ENCODE data around the gene ADAMTSL3. TPM values are rescaled to one million over a fixed set of nuclear protein-coding genes. Genes with fewer than 3 reads are reported as not detected.
"Not testable (repeated sequence)": the region's sequence is repeated elsewhere in the genome, so short reads cannot be mapped to it uniquely, and the experiment has no call there.

ADAMTSL3 gene
- total RNA-seq, 1 experiment from 2014 or later, result 0.23 TPM

DNA sequence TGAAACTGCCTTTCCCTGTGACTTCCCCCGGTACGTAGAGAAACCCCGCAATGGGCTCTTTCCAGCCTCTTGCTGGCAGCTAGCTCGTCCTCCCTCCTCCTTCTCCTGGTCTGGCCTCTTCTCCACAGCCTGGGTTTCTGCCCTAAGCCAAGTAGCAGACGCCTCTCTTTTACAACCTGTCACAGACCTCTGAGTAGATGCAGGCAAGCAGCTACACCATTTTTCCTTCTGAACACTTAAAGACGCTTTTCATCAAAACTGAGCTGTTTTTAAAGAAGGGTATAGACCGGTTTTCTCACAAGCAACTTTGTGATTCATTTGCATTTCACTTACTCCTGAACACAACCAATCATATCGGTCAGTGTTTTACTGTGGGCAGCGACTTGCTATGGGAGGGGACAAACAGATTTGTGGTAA, 32.0 kb downstream of the ADAMTSL3 start:
- no peak overlapping the region for H3K4me3 ChIP-seq
- DNase-seq, result no peak
- H3K36me3 ChIP-seq, result no peaks in the 10 kb centered on the region

DNA sequence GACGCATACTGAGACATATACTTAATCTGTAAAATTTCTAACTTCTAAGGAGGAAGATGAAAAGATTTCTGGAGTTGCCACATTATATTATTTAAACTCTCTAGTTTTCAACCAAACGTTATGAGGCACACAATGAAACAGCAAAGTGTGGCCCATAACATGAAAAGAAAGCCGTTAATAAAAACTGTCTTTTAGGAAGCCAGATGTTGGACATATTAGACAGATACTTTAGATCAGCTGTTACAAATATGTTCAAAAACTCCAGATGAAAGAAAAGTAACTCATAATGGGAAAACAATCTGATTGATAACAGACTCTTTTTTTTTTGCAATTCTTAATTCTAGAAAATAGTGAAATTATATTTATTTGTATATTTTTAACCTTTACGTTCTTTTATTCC, 34.3 kb downstream of the ADAMTSL3 start:
- H3K4me3 ChIP-seq, result no peak overlapping the region
- H3K9me3 ChIP-seq, result no peaks in the 10 kb centered on the region
- DNase-seq, result no peak

More for the DNA sequence above, 32.0 kb downstream of the ADAMTSL3 start:
- H3K9me3 ChIP-seq, result no peaks in the 10 kb centered on the region
- peaks cover 11% of the 10 kb centered on the region for H3K27me3 ChIP-seq

DNA sequence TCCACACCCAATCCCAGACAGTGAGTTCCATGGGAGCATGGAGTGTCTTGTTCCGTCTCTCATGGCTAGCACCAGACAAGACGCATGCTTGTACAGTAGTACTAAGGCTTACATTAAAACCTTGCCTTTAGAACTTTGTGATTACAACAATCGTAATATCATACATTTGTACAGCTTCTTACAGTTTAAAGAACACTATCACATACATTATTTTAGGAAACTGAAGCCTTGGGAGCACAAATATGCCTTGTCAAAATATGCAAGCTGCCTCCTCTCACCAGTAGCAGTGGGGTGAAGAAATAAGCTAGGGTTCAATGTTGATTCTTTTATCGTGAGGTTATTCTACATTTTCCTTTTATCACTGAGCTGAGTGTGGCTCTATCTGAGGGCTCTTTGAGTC, 36.8 kb downstream of the ADAMTSL3 start:
- no peaks in the 10 kb centered on the region for H3K9me3 ChIP-seq
- H3K4me3 ChIP-seq, result no peak overlapping the region
- H3K27me3 ChIP-seq, result peaks cover 9% of the 10 kb centered on the region
- H3K36me3 ChIP-seq, result no peaks in the 10 kb centered on the region
- DNase-seq, result no peak

More for the DNA sequence above, 34.3 kb downstream of the ADAMTSL3 start:
- peaks cover 9% of the 10 kb centered on the region for H3K27me3 ChIP-seq
- H3K36me3 ChIP-seq, result no peaks in the 10 kb centered on the region

DNA sequence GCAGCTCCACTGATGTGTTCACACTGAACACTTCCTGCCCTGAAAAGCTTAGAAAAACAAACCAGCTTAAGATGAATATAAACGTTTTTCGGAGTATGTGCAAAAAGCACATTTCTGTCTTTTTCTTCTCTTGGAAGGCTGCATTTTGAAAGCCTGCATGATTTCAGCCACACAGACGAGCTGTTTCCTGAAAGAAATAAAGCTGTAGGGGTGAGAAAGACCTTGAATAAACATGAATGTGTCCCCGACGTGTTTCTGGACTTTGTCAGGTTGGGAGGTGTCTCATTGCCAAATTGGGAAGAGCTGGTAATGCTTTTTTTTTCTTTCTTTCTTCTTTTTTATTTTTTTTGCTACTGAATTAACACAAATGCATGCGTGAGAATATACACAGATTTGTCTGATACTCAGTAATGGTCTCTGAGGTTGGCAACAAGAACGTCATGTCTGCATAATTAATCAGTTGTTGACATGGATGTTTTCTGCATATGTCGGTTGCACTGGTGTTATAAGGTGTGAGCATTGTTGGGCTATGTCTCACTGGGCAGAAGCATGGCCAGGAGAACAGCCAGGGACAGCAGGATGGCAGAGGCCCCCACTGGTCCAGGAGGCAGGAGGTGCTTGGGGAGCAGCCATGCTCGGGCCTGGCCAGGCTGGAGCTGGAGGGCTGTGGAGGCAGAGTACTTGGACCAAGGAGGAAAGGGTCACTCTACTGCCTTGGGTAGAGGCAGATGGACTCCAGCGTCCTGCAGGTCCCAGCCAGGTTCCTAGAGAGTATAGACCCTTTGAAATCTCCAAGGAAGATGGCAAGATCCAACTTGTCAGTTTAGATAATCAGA, 39.0 kb downstream of the ADAMTSL3 start:
- DNase-seq, result no peak
- Histone ChIP-seq H3K27me3 (peaks cover 7% of the 10 kb centered on the region), H3K4me3 (no peak overlapping the region), H3K36me3 (no peaks in the 10 kb centered on the region), H3K9me3 (no peaks in the 10 kb centered on the region)

DNA sequence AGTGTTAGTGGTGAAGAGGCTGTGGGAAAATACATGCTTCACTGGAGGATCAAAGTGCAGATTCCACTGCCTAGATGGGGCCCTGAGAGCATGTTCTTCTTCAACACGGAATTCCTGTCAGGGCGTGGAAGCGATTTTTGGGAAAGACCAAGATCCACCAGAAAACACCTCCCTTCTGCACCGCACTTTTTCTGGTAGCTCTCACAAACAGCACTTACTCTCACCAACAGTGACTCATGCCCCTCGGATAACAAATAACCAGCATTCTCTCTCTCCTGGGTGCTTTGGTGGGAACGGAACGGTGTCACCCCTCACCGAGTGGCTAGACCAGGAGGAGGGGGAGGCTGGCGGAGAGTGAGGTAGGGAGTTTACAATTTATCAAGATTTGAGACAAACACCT, 40.1 kb downstream of the ADAMTSL3 start:
- Histone ChIP-seq H3K9me3 (no peaks in the 10 kb centered on the region), H3K36me3 (no peaks in the 10 kb centered on the region), H3K27me3 (peaks cover 7% of the 10 kb centered on the region), H3K4me3 (no peak overlapping the region)
- DNase-seq, result peak; percentile 27

DNA sequence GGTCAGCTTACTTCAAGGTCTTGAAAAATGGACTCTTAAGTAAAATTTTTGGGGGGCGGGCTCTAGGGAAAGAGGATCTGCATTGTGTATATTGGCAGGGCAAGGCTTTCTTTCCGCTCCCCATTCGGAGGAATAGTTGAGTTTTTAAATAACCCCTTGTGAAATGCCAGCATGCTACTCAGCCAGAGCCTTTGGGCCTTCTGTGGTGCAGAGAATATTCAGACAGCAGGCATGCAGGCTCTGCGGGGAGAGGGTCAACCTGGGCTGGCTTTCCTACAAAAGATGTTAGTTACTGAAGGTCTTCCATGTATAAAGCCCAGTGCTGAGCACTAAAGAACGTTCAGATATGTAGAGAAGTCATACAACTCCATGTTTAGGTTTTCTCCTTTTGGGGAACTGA, 40.6 kb downstream of the ADAMTSL3 start:
- DNase-seq, result no peak
- Histone ChIP-seq H3K36me3 (no peaks in the 10 kb centered on the region), H3K27me3 (peaks cover 7% of the 10 kb centered on the region)

DNA sequence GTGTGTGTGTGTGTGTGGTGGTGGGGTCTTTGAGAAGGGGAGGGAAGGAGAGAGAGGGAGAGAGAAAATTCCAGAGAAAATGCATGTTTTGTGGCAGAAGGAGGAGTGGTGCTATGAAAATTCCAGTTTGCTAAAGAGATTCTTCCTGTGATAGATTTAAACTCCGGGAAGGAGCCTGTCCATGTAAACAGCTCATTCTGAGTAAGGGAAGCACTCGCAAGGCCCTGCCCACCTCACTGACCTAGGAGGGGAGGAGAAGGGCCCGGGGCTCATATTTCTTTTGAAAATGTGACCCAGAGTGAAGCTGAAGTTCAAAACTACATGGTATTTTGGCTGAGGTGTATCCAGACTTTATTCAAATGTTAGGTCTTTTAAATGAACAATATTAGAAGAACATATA, 41.3 kb downstream of the ADAMTSL3 start:
- Histone ChIP-seq H3K9me3 (no peaks in the 10 kb centered on the region; the same call in 1 of the 2 replicates), H3K27me3 (peaks cover 5% of the 10 kb centered on the region), H3K36me3 (no peaks in the 10 kb centered on the region), H3K4me3 (no peak overlapping the region)
- no peak for DNase-seq

More for the DNA sequence above, 40.6 kb downstream of the ADAMTSL3 start:
- no peaks in the 10 kb centered on the region; the same call in 1 of the 2 replicates for H3K9me3 ChIP-seq
- no peak overlapping the region for H3K4me3 ChIP-seq

DNA sequence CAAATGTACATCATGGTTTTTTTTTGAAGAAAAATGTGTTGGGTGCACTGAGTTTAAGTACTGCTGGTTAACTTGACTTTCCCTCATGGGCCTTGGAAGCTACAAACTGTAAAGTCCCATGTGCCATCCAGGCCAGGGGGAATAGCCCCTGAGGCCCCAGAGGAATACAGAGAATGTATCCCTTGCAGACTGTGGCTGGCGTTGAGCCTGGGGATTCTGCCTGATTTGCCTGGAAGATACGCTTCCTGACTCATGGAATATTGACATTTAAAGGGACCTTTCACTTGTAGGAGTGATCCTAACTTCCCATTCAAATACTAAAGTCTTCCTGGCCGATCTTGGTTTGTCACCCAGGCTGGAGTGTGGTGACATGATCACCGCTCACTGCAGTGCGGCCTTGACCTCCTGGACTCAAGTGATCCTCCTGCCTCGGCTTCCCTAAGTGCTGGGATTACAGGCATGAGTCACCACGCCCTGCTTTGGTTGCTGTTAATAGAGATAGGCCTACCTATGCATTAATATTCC, 42.0 kb downstream of the ADAMTSL3 start:
- no peaks in the 10 kb centered on the region for H3K36me3 ChIP-seq
- H3K4me3 ChIP-seq, result no peak overlapping the region
- no peak for DNase-seq
- no peaks in the 10 kb centered on the region; the same call in 1 of the 2 replicates for H3K9me3 ChIP-seq
- no peaks in the 10 kb centered on the region for H3K27me3 ChIP-seq

DNA sequence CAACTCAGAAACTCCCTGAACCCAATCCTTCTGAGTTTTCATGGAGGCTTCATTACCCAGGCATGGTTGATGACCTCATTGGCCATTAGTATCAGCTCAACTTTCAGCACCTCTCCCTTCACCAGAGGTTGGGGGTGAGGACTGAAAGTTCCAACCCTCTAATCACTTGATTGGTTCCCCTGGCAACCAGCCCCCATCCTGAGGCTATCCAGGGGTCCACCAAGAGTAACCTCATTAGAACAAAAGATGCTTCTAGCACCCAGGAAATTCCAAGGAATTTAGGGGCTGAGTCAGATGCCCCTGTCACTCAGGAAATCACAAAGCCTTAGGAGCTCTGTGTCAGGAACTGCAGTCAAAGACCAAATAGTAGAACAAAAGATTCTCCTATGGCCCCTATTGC, 43.8 kb downstream of the ADAMTSL3 start:
- H3K4me3 ChIP-seq, result no peak overlapping the region
- DNase-seq, result no peak
- no peaks in the 10 kb centered on the region for H3K27me3 ChIP-seq
- H3K36me3 ChIP-seq, result no peaks in the 10 kb centered on the region
- H3K9me3 ChIP-seq, result no peaks in the 10 kb centered on the region; the same call in 1 of the 2 replicates

DNA sequence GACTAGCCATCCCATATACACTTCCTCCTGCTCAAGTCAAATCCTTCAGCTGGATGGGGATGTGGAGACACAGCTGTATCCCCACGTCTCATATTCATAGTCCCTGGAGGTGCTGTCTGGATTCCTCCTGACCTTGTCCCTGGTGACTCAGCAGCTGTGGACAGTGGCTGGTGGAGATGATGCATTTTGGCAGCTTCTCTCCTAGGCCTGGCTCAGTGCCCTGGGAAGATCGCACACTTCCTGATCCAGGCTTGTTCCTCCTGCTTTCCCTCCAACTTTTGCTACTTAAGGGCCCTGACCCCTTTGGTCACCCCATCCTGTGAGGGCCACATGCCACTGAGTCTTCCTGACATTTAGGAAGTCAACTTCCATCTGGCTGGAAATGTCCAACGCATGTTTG, 44.4 kb downstream of the ADAMTSL3 start:
- H3K36me3 ChIP-seq, result no peaks in the 10 kb centered on the region
- DNase-seq, result peak; percentile 83
- no peaks in the 10 kb centered on the region; the same call in 1 of the 2 replicates for H3K9me3 ChIP-seq
- H3K4me3 ChIP-seq, result no peak overlapping the region
- H3K27me3 ChIP-seq, result no peaks in the 10 kb centered on the region

DNA sequence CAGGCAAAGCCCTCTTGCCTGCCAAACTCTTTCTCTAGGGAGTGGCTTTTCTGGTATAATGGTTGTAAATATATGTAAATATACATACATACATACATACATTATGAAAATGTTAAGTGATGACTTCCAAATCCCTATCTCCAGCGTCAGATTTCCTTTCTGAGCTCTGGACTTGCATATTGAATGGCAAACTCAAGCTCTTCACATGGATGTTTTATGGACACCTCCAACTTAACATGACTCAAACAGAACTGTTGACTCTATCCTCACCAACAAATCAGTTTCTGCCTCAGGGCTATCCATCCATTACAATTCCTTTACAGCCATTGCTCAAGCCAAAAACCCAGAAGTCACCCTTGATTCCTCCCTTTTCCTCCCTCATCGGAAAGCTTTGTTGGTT, 45.1 kb downstream of the ADAMTSL3 start:
- Histone ChIP-seq H3K9me3 (no peaks in the 10 kb centered on the region; the same call in 1 of the 2 replicates), H3K27me3 (no peaks in the 10 kb centered on the region), H3K4me3 (no peak overlapping the region), H3K36me3 (no peaks in the 10 kb centered on the region)
- no peak for DNase-seq

DNA sequence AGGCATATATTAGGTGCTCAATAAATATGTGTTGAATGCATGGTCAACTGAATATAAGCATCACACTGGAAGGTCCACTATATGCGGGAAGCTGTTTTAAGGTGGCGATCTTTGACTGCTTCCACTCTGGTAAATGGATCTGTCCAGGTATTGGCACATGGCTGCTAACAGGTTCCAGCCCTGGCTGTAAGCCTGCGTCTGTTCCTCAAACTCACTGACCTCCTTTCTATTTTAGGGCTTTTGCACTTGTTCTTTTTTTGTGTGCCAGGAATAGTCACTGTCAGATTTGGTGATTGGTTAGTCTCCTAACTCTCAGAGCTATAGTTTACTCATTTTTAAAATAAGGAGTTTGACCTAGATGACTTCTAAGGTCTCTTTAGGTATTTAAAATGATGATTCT, 46.2 kb downstream of the ADAMTSL3 start:
- DNase-seq, result no peak
- H3K27me3 ChIP-seq, result no peaks in the 10 kb centered on the region
- H3K4me3 ChIP-seq, result no peak overlapping the region
- no peaks in the 10 kb centered on the region; the same call in 1 of the 2 replicates for H3K9me3 ChIP-seq
- no peaks in the 10 kb centered on the region for H3K36me3 ChIP-seq

DNA sequence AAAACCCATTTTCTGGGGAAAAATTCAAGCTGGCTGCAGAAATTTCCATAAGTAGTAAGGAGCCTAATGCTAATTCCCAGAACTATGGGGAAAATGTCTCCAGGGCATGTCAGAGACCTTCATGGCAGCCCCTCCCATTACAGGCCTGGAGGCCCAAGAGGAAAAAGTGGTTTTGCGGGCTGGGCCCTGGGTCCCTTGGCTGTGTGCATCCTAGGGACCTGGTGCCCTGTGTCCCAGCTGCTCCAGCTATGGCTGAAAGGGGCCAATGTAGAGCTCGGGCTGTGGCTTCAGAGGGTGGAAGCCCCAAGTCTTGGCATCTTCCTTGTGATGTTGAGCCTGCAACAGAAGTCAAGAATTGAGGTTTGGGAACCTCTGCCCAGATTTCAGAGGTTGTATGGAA, 48.4 kb downstream of the ADAMTSL3 start:
- not testable (repeated sequence) for H3K4me3 ChIP-seq, H3K9me3 ChIP-seq, H3K36me3 ChIP-seq, DNase-seq, H3K27me3 ChIP-seq

DNA sequence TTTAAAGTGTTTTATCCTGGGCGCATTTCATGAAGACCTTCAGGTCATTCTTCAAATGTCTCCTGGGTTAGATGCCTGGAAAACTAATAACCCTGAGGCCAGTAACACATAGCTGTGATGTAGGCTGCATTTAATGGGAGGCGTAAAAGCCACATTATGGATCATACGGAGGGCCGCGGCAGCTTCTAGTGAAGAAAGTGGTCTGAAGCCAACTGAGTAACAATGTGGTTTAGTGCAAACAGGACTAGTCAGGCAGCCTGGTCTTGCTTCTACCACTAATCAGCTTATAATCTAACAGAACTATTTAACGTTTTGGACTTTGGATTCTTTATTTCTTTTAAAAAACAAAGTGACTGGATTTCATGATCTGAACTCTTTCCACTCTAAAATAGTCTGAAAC, 54.4 kb downstream of the ADAMTSL3 start:
- no peak overlapping the region for H3K4me3 ChIP-seq
- no peaks in the 10 kb centered on the region for H3K27me3 ChIP-seq
- DNase-seq, result no peak
- no peaks in the 10 kb centered on the region for H3K36me3 ChIP-seq
- no peaks in the 10 kb centered on the region for H3K9me3 ChIP-seq

DNA sequence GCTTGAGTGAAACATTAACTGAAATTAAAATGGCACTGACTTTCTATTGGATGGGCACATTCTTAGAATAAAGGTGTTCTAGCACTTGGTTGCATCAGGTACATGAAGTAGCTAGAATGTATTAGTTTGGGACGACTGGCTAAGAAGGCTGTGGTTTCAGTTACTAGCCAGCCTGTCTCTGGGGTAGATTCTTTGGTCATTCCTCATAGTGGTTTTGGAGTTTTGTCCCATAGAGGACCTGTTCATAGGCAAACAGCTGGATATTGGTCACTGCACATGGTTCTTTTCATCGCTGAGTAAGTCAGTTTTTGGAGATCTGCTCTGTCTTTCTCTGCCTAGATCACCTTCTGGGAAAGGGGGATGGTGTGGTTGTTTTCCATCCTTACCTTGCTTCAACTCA, 55.3 kb downstream of the ADAMTSL3 start:
- H3K36me3 ChIP-seq, result no peaks in the 10 kb centered on the region
- H3K27me3 ChIP-seq, result no peaks in the 10 kb centered on the region
- no peak for DNase-seq
- H3K4me3 ChIP-seq, result no peak overlapping the region
- H3K9me3 ChIP-seq, result no peaks in the 10 kb centered on the region; the same call in 1 of the 2 replicates

DNA sequence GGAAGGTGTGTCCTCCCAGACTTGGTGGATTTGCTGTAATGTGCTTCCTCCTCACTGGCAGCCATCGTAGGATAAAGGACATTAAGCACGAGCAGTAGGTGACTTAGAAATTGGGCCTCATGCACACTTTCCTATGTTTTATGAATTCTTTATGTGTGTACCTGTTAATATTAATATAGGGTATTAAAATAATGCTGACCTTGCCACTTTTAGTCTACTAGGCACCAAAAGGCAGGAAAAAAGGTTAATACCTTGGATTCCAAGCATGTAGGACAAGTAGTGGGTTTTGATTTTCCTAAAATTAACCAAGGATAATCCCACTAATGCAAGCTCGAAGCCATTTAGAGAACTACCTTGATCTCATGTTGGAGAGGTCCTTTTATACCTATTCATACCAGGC, 55.9 kb downstream of the ADAMTSL3 start:
- H3K27me3 ChIP-seq, result no peaks in the 10 kb centered on the region
- DNase-seq, result no peak
- no peaks in the 10 kb centered on the region for H3K36me3 ChIP-seq
- H3K4me3 ChIP-seq, result no peak overlapping the region
- no peaks in the 10 kb centered on the region; the same call in 1 of the 2 replicates for H3K9me3 ChIP-seq

DNA sequence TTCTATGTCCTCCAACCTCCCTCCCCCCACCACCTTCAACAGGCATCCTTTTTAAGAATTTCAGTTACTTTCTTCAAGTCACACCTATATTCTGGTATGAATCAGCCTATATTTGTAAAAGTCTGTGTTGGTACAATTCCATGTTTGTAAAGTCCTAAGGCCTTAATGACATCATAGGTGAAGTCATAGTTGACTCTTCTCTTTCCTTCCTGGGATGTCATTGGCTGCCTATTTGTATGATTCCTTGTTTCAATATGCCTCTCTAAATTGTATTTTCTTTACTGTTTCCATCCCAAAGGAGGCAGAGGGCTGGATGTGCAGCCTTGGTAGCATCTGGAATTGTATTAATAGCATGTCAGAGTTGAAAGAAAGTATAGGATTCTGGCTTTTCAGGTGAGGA, 56.5 kb downstream of the ADAMTSL3 start:
- no peaks in the 10 kb centered on the region; the same call in 1 of the 2 replicates for H3K9me3 ChIP-seq
- H3K4me3 ChIP-seq, result no peak overlapping the region
- H3K36me3 ChIP-seq, result no peaks in the 10 kb centered on the region
- DNase-seq, result no peak
- no peaks in the 10 kb centered on the region for H3K27me3 ChIP-seq

DNA sequence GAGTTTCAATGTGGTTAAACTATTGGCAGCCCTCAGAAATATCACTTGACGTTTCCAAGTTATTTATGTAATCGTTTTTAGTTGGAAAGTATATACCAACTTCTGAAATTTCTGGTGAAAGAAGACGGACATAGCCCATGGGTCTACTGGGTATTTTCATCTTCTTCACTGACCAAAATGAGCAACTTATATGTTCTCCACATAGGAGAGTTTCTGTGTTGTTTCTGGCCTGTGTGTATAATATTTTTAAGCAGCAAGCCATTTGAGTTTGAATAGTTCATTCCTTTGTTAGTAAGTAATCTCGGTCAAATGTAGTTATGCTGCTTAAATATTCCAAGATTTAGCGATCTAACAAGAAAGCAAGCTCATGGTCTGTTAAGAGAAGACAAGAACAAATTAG, 57.3 kb downstream of the ADAMTSL3 start:
- no peak overlapping the region for H3K4me3 ChIP-seq
- no peak for DNase-seq
- H3K27me3 ChIP-seq, result no peaks in the 10 kb centered on the region
- no peaks in the 10 kb centered on the region; the same call in 1 of the 2 replicates for H3K9me3 ChIP-seq
- H3K36me3 ChIP-seq, result no peaks in the 10 kb centered on the region
